ENCODE results near the gene NOXO1.
A peak's percentile ranks its signal among the peaks of the same experiment; 100 is the strongest.

Gene NOXO1

GRCh38 chr16:2023092-2024031 is 42.1 kb upstream of the NOXO1 start:
- ChIA-PET POLR2A (ENCODE audit: low non-redundant PET) (interaction anchor here (0.6 to 1.3 kb wide), 4 partner anchors 15 to 127 kb away, joined by 3 to 7 read pairs (median 3); no protein-coding TSS in a partner anchor), CTCF (interaction anchor here (0.6 to 1.1 kb wide), 12 partner anchors 9 to 123 kb away, joined by 3 to 7 read pairs (median 4); partner anchors contain the start of genes GFER, NTHL1 and TSC2)
- peak overlapping the region; percentile 85 for H3K27ac ChIP-seq
- peak; percentile 89 for DNase-seq (ENCODE audit: low spot score)
- TF ChIP-seq CTCF (conservative IDR thresholded peaks at IDR 0.05; ENCODE audit: low read depth) = peak; percentile 95

GRCh38 chr16:2022723-2023091 is 41.4 kb upstream of the NOXO1 start:
- ChIA-PET CTCF (interaction anchor here (0.5 to 1.1 kb wide), 11 partner anchors 10 to 126 kb away, joined by 3 to 7 read pairs (median 4); partner anchors contain the start of genes GFER, NTHL1 and TSC2), POLR2A (ENCODE audit: low non-redundant PET) (interaction anchor here (0.6 to 1.3 kb wide), 3 partner anchors 14 to 128 kb away, joined by 3 to 7 read pairs (median 3); no protein-coding TSS in a partner anchor)
- peak; percentile 20 for DNase-seq (ENCODE audit: low spot score)
- no peak for TF ChIP-seq CTCF (conservative IDR thresholded peaks at IDR 0.05; ENCODE audit: low read depth)
- H3K27ac ChIP-seq = peak overlapping the region; percentile 85

GRCh38 chr16:2019921-2020831 is 38.9 kb upstream of the NOXO1 start:
- TF ChIP-seq CTCF (conservative IDR thresholded peaks at IDR 0.05; ENCODE audit: low read depth) = no peak
- CTCF ChIA-PET = interaction anchor here (0.6 to 1.0 kb wide), 3 partner anchors 51 to 168 kb away, joined by 3 read pairs; no protein-coding TSS in a partner anchor
- no peak for DNase-seq (ENCODE audit: low spot score)
- no peak overlapping the region for H3K27ac ChIP-seq
- POLR2A ChIA-PET (ENCODE audit: low non-redundant PET) = no interaction called here

- ChIA-PET CTCF (interaction anchor here (0.6 to 1.0 kb wide), 2 partner anchors 52 to 168 kb away, joined by 3 read pairs; no protein-coding TSS in a partner anchor), POLR2A (ENCODE audit: low non-redundant PET) (no interaction called here)
- H3K27ac ChIP-seq = peak within 1 kb of the TSS; percentile 14; the same call in 1 of the 2 replicates
- no peak for TF ChIP-seq CTCF (conservative IDR thresholded peaks at IDR 0.05; ENCODE audit: low read depth)
- no peak for DNase-seq (ENCODE audit: low spot score)
Measured at GRCh38 chr16:2019518-2019920, 38.2 kb upstream of the NOXO1 start, which contains the start of gene NPW. TSS of gene NPW (plus strand) at chr16:2019785.

- H3K27ac ChIP-seq = peak overlapping the region; percentile 98
- no peak; the same call in 1 of the 2 replicates for TF ChIP-seq CTCF (conservative IDR thresholded peaks at IDR 0.05; ENCODE audit: low read depth)
- DNase-seq (ENCODE audit: low spot score) = no peak
- ChIA-PET CTCF (interaction anchor here (0.6 to 1.2 kb wide), 5 partner anchors 11 to 44 kb away, joined by 3 to 4 read pairs (median 3); no protein-coding TSS in a partner anchor), POLR2A (ENCODE audit: low non-redundant PET) (interaction anchor here (0.6 kb wide), 1 partner anchor 11 kb away, joined by 3 read pairs; no protein-coding TSS in a partner anchor)
Measured at GRCh38 chr16:2016407-2016922, 35.2 kb upstream of the NOXO1 start.

Data from RWPE1 (cell line).